SK-N-MC (cell line): ENCODE data around the gene TNNC1.

ENCODE experiments used
- EZH2 ChIP-seq: fragments of 200-600 bp; sonication (generic); IDR thresholded peaks from one replicate; pipeline ENCODE4 v1.6.1; 2017; ENCODE audit warnings: antibody characterized with exemption
- POLR2AphosphoS5 ChIP-seq: IDR thresholded peaks from 2 replicates; pipeline ENCODE4 v1.6.1; 2012; ENCODE audit warnings: mild to moderate bottlenecking, low read depth, low read length, borderline replicate concordance

DNA sequence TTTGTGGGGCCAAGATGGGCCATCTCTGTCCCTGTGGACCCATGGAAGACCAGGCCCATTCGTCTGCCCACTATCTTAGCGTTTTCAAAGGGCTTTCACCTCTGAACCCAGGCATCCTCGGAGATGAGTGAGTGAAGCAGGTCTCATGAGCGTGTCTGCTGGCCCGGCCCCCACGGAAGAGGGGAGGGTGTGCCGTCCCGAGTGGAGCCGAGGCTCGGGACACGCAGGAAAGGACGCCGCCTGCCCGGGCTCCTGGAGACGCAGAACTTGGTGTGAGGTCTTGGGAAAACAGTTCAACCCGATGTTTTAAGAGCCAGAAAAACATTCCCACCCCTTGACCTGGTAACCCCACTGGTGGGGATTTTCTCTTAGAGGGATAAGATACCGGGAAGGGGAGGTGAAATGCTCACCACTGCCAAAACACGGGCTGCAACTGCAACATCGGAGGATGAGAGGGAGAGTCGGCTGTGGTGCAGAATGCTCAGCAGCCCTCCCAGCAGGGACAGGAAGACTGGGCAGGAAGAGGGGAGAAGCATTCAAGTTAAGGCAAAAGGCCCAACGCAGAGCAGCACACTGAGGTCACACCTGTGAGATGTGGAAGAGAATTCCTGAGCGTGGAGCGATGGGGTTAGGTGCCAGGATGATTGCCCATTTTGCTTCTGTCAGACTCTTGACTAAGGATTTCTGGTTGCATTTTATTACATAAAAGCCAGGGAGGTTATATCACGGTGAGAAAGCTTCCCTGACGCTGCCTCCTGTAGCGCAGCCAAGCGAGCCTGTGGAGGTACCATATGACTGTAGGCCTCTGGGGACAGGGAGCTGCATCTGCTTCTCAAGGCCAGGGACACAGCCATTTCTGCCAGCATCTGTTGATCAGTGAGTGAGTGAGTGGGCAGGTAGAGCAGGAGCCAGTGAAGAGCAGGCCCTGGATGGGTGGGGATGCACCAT is 27.2 kb upstream of the TNNC1 start:
- TF ChIP-seq POLR2AphosphoS5 (no peak), EZH2 (no peak)
